ENCODE results near the gene METTL15.
"Not testable (repeated sequence)": the region's sequence is repeated elsewhere in the genome, so short reads cannot be mapped to it uniquely, and the experiment has no call there.

METTL15 gene

GRCh38 chr11:28209906-28210305 lies 101.7 kb downstream of the METTL15 start:
- no peak overlapping the region for H3K4me3 Mint-ChIP-seq
- no peaks in the 10 kb centered on the region for H3K4me1 Mint-ChIP-seq
- H3K27ac Mint-ChIP-seq: no peak overlapping the region
- H3K9me3 Mint-ChIP-seq: peaks cover 1% of the 10 kb centered on the region
- CTCF ChIA-PET: no interaction called here
- peaks cover 16% of the 10 kb centered on the region for H3K36me3 Mint-ChIP-seq
- no peak for DNase-seq
- no peaks in the 10 kb centered on the region for H3K27me3 Mint-ChIP-seq

- CTCF ChIA-PET, H3K4me1 Mint-ChIP-seq, H3K36me3 Mint-ChIP-seq, H3K27ac Mint-ChIP-seq, H3K27me3 Mint-ChIP-seq, DNase-seq, H3K9me3 Mint-ChIP-seq, H3K4me3 Mint-ChIP-seq: not testable (repeated sequence)
These were observed 113.9 kb downstream of the METTL15 start for GRCh38 chr11:28222063-28222462.

GRCh38 chr11:28223577-28223976 lies 115.4 kb downstream of the METTL15 start:
- no peak for DNase-seq
- Mint-ChIP-seq H3K27me3 (no peaks in the 10 kb centered on the region), H3K27ac (no peak overlapping the region), H3K9me3 (peaks cover 3% of the 10 kb centered on the region), H3K4me1 (no peaks in the 10 kb centered on the region), H3K36me3 (peaks cover 7% of the 10 kb centered on the region), H3K4me3 (no peak overlapping the region)
- CTCF ChIA-PET: no interaction called here

GRCh38 chr11:28223994-28224393 lies 115.8 kb downstream of the METTL15 start:
- peaks cover 3% of the 10 kb centered on the region for H3K9me3 Mint-ChIP-seq
- H3K27me3 Mint-ChIP-seq: no peaks in the 10 kb centered on the region
- H3K36me3 Mint-ChIP-seq: peaks cover 7% of the 10 kb centered on the region
- H3K27ac Mint-ChIP-seq: no peak overlapping the region
- no peak overlapping the region for H3K4me3 Mint-ChIP-seq
- CTCF ChIA-PET: no interaction called here
- DNase-seq: no peak
- H3K4me1 Mint-ChIP-seq: no peaks in the 10 kb centered on the region

- CTCF ChIA-PET: no interaction called here
- Mint-ChIP-seq H3K4me3 (no peak overlapping the region), H3K9me3 (no peaks in the 10 kb centered on the region), H3K27me3 (no peaks in the 10 kb centered on the region), H3K4me1 (no peaks in the 10 kb centered on the region), H3K27ac (no peak overlapping the region), H3K36me3 (peaks cover 3% of the 10 kb centered on the region)
- DNase-seq: no peak
These were observed 119.3 kb downstream of the METTL15 start for GRCh38 chr11:28227460-28227859.

- DNase-seq: no peak
- no peak overlapping the region for H3K27ac Mint-ChIP-seq
- H3K4me3 Mint-ChIP-seq: no peak overlapping the region
- no peaks in the 10 kb centered on the region for H3K4me1 Mint-ChIP-seq
- H3K36me3 Mint-ChIP-seq: peaks cover 3% of the 10 kb centered on the region
- no peaks in the 10 kb centered on the region for H3K27me3 Mint-ChIP-seq
- no peaks in the 10 kb centered on the region for H3K9me3 Mint-ChIP-seq
- CTCF ChIA-PET: no interaction called here
These were observed 120.2 kb downstream of the METTL15 start for GRCh38 chr11:28228196-28228895.

- Mint-ChIP-seq H3K36me3 (peaks cover 3% of the 10 kb centered on the region), H3K4me3 (no peak overlapping the region), H3K27ac (no peak overlapping the region), H3K9me3 (no peaks in the 10 kb centered on the region), H3K4me1 (no peaks in the 10 kb centered on the region), H3K27me3 (no peaks in the 10 kb centered on the region)
- DNase-seq: no peak
- CTCF ChIA-PET: no interaction called here
These were observed 123.3 kb downstream of the METTL15 start for GRCh38 chr11:28231475-28231874.

GRCh38 chr11:28232649-28233048 lies 124.5 kb downstream of the METTL15 start:
- no peaks in the 10 kb centered on the region for H3K27me3 Mint-ChIP-seq
- H3K4me1 Mint-ChIP-seq: no peaks in the 10 kb centered on the region
- DNase-seq: no peak
- H3K27ac Mint-ChIP-seq: no peak overlapping the region
- no peaks in the 10 kb centered on the region for H3K9me3 Mint-ChIP-seq
- CTCF ChIA-PET: no interaction called here
- H3K36me3 Mint-ChIP-seq: peaks cover 4% of the 10 kb centered on the region
- no peak overlapping the region for H3K4me3 Mint-ChIP-seq

GRCh38 chr11:28241760-28242159 lies 133.6 kb downstream of the METTL15 start:
- DNase-seq: no peak
- Mint-ChIP-seq H3K27me3 (no peaks in the 10 kb centered on the region), H3K36me3 (peaks cover 5% of the 10 kb centered on the region), H3K4me3 (no peak overlapping the region), H3K27ac (no peak overlapping the region), H3K4me1 (no peaks in the 10 kb centered on the region), H3K9me3 (peaks cover 4% of the 10 kb centered on the region)
- CTCF ChIA-PET: no interaction called here

GRCh38 chr11:28242596-28242995 lies 134.4 kb downstream of the METTL15 start:
- Mint-ChIP-seq H3K4me1 (no peaks in the 10 kb centered on the region), H3K27me3 (no peaks in the 10 kb centered on the region), H3K9me3 (peaks cover 4% of the 10 kb centered on the region), H3K27ac (no peak overlapping the region), H3K36me3 (peaks cover 5% of the 10 kb centered on the region), H3K4me3 (no peak overlapping the region)
- no peak for DNase-seq
- CTCF ChIA-PET: no interaction called here

- CTCF ChIA-PET: no interaction called here
- Mint-ChIP-seq H3K9me3 (peaks cover 4% of the 10 kb centered on the region), H3K36me3 (peaks cover 5% of the 10 kb centered on the region), H3K4me3 (no peak overlapping the region), H3K4me1 (no peaks in the 10 kb centered on the region), H3K27me3 (no peaks in the 10 kb centered on the region), H3K27ac (no peak overlapping the region)
- DNase-seq: no peak
These were observed 134.9 kb downstream of the METTL15 start for GRCh38 chr11:28243061-28243460.

- H3K9me3 Mint-ChIP-seq: peaks cover 3% of the 10 kb centered on the region
- CTCF ChIA-PET: no interaction called here
- H3K4me3 Mint-ChIP-seq: no peak overlapping the region
- peaks cover 4% of the 10 kb centered on the region for H3K36me3 Mint-ChIP-seq
- DNase-seq: no peak
- H3K27me3 Mint-ChIP-seq: no peaks in the 10 kb centered on the region
- no peak overlapping the region for H3K27ac Mint-ChIP-seq
- H3K4me1 Mint-ChIP-seq: no peaks in the 10 kb centered on the region
These were observed 135.4 kb downstream of the METTL15 start for GRCh38 chr11:28243581-28243980.

GRCh38 chr11:28245131-28245530 lies 136.9 kb downstream of the METTL15 start:
- CTCF ChIA-PET: no interaction called here
- Mint-ChIP-seq H3K27me3 (no peaks in the 10 kb centered on the region), H3K9me3 (peaks cover 1% of the 10 kb centered on the region), H3K36me3 (peaks cover 3% of the 10 kb centered on the region), H3K4me1 (no peaks in the 10 kb centered on the region), H3K4me3 (no peak overlapping the region), H3K27ac (no peak overlapping the region)
- DNase-seq: no peak

GRCh38 chr11:28250192-28250591 lies 142.0 kb downstream of the METTL15 start:
- DNase-seq: no peak
- Mint-ChIP-seq H3K27ac (no peak overlapping the region), H3K36me3 (peaks cover 3% of the 10 kb centered on the region), H3K27me3 (no peaks in the 10 kb centered on the region), H3K9me3 (peaks cover 6% of the 10 kb centered on the region), H3K4me3 (no peak overlapping the region), H3K4me1 (no peaks in the 10 kb centered on the region)
- CTCF ChIA-PET: no interaction called here

GRCh38 chr11:28251257-28251656 lies 143.1 kb downstream of the METTL15 start:
- Mint-ChIP-seq H3K27me3 (no peaks in the 10 kb centered on the region), H3K4me1 (no peaks in the 10 kb centered on the region), H3K36me3 (peaks cover 3% of the 10 kb centered on the region), H3K27ac (no peak overlapping the region), H3K4me3 (no peak overlapping the region), H3K9me3 (peaks cover 10% of the 10 kb centered on the region)
- DNase-seq: no peak
- CTCF ChIA-PET: no interaction called here

- CTCF ChIA-PET: no interaction called here
These were observed 149.6 kb downstream of the METTL15 start for GRCh38 chr11:28257761-28258160.

More at GRCh38 chr11:28257761-28258160, 149.6 kb downstream of the METTL15 start:
- Mint-ChIP-seq H3K9me3 (peaks cover 11% of the 10 kb centered on the region), H3K27ac (no peak overlapping the region), H3K4me1 (no peaks in the 10 kb centered on the region), H3K4me3 (no peak overlapping the region), H3K36me3 (peaks cover 2% of the 10 kb centered on the region), H3K27me3 (no peaks in the 10 kb centered on the region)
- DNase-seq: no peak
